Brain microvascular endothelial cell (primary cell): ENCODE data around the gene TAF7.

Experiments used
- DNase-seq: peaks from one replicate; pipeline ENCODE4 v3.0.0-alpha.2; 2020
- H3K27ac ChIP-seq: fragments of 250-450 bp; sonication (Bioruptor Pico); 2 replicates; pipeline ENCODE4 v1.5.1; 2020; ENCODE audit warnings: mild to moderate bottlenecking, moderate library complexity
- H3K27me3 ChIP-seq: fragments of 250-450 bp; sonication (Bioruptor Pico); replicated peaks from 2 replicates; pipeline ENCODE4 v1.5.1; 2020; ENCODE audit warnings: mild to moderate bottlenecking
- H3K36me3 ChIP-seq: fragments of 250-450 bp; sonication (Bioruptor Pico); replicated peaks from 2 replicates; pipeline ENCODE4 v1.5.1; 2020; ENCODE audit warnings: mild to moderate bottlenecking
- H3K4me3 ChIP-seq: 2 replicates; pipeline ENCODE4 v1.5.1; 2011; ENCODE audit warnings: low read depth, mild to moderate bottlenecking, control low read depth, low read length, moderate library complexity
- CTCF ChIP-seq: IDR thresholded peaks from 2 replicates; pipeline ENCODE4 v1.5.1; 2011; ENCODE audit warnings: low read depth, mild to moderate bottlenecking, moderate library complexity, low read length, control low read depth, inconsistent platforms; ENCODE audit errors: missing control alignments
- in situ Hi-C: cut with HindIII; loops from 2 replicates; pipeline ENCODE4 v1.10.0; 2017; ENCODE audit warnings: low sequenced_read_pairs, low pct_ligation_motif_present

Gene TAF7

DNA sequence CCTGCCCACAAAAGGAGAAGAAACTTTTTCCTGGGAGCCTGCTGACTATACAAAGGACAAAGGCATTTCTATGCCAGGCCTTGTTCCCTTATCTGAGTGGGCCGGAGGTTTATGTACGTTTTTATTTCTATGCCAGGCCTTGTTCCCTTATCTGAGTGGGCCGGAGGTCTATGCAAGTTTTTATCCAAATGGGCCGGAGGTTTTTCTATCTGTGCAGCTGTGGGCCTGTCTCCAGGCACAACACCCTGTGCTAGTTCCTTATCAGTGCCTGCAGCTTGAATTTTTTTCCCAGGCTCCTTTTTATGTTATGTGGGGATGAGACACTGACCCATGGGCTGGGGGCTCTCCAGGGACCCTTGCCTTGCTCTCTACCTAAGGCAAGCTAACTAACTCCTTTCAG is 22.2 kb downstream of the TAF7 start:
- no peak overlapping the region for H3K4me3 ChIP-seq
- H3K27ac ChIP-seq, result no peak overlapping the region
- H3K36me3 ChIP-seq, result no peaks in the 10 kb centered on the region
- in situ Hi-C loops, result no loop called here
- no peak for DNase-seq
- no peaks in the 10 kb centered on the region for H3K27me3 ChIP-seq
- no peak for TF ChIP-seq CTCF

DNA sequence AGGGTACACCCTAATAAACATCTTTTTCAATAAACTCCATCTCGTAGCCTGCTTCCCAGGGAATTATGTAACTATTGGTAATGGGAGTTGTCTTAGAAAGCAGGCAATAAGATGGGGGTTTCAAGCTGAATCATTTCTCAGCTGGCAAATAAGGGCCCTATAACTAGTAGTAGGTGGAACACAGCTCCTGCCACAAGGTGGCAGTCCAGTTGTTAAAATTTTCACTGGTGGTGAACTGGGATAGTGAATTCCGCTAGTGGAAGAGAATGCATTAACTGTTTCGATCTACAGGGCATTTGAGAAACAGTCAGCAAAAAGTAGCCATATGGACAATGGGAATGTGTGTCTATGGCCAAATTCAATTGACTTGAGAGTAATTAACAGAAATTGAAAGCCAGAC is 47.7 kb downstream of the TAF7 start:
- TF ChIP-seq CTCF, result no peak
- DNase-seq, result no peak
- H3K36me3 ChIP-seq, result no peaks in the 10 kb centered on the region
- H3K27me3 ChIP-seq, result no peaks in the 10 kb centered on the region
- in situ Hi-C loops, result no loop called here
- no peak overlapping the region for H3K27ac ChIP-seq
- H3K4me3 ChIP-seq, result no peak overlapping the region

GRCh38 chr5:141269195-141269594 is 51.4 kb downstream of the TAF7 start:
- no peak overlapping the region for H3K4me3 ChIP-seq
- no peak for DNase-seq

More at GRCh38 chr5:141269195-141269594, 51.4 kb downstream of the TAF7 start:
- H3K36me3 ChIP-seq, result no peaks in the 10 kb centered on the region
- no peak overlapping the region for H3K27ac ChIP-seq
- no peaks in the 10 kb centered on the region for H3K27me3 ChIP-seq
- in situ Hi-C loops, result no loop called here
- no peak for TF ChIP-seq CTCF
